Sigmoid colon (tissue), 4 donors: ENCODE results near the gene CCDC69.

Experiments used
- CTCF ChIP-seq, 4 experiments: fragments of 450-650 bp in 3 of 4; fragments of 200-600 bp in 1 of 4; IDR thresholded peaks; one replicate each; pipeline ENCODE4 v1.5.1; 2016 to 2019; ENCODE audit warnings: antibody characterized with exemption in 4 of 4, mild to moderate bottlenecking in 3 of 4, moderate library complexity in 2 of 4
- POLR2A ChIP-seq, 2 donors: fragments of 450-650 bp; IDR thresholded peaks; one replicate each; pipeline ENCODE4 v1.6.1; 2016; ENCODE audit warnings: antibody characterized with exemption in 2 of 2, mild to moderate bottlenecking in 2 of 2, moderate library complexity in 2 of 2
- POLR2AphosphoS5 ChIP-seq, 4 donors: sonication (generic); formaldehyde crosslinking; IDR thresholded peaks; one replicate each; pipeline ENCODE4 v1.6.1; 2017; ENCODE audit warnings: antibody characterized with exemption in 4 of 4

- TF ChIP-seq POLR2AphosphoS5 (IDR thresholded peaks at IDR 0.05) (no peak), CTCF (IDR thresholded peaks at IDR 0.05) (no peak), POLR2A (IDR thresholded peaks at IDR 0.05) (no peak)
Measured at GRCh38 chr5:151143645-151144044, 80.2 kb downstream of the CCDC69 start.
